ENCODE data around the gene PKDCC.

The PKDCC gene

GRCh38 chr2:42049221-42050009 is 1.6 kb downstream of the PKDCC start:
- Histone ChIP-seq H3K9me3 (ENCODE audit: control insufficient read depth in 5 of 5, low read length in 5 of 5) (no peaks in the 10 kb centered on the region), H3K27me3 (ENCODE audit: control insufficient read depth in 5 of 5, insufficient read depth in 4 of 5, low read length in 5 of 5) (no peaks in the 10 kb centered on the region), H3K27ac (ENCODE audit: low read depth, low read length) (peak overlapping the region; percentile 100), H3K9ac (ENCODE audit: low read length in 5 of 5) (peak overlapping the region; percentile 85 to 99 (median 95)), H3K4me3 (ENCODE audit: low read depth in 1 of 5, low read length in 5 of 5) (peak overlapping the region; percentile 85 to 99 (median 98)), H3K4me1 (ENCODE audit: control insufficient read depth in 5 of 5, insufficient read depth in 5 of 5, low read length in 5 of 5) (peaks cover 20 to 83% (median 79%) of the 10 kb centered on the region in 5 donors), H3K36me3 (ENCODE audit: control insufficient read depth in 5 of 5, insufficient read depth in 5 of 5, low read length in 5 of 5) (peaks cover 0 to 18% (median 15%) of the 10 kb centered on the region in 5 donors)

GRCh38 chr2:42050010-42050702 is 2.3 kb downstream of the PKDCC start:
- H3K4me3 ChIP-seq (ENCODE audit: low read depth in 1 of 5, low read length in 5 of 5): peak overlapping the region; percentile 85 to 99 (median 98)
- H3K4me1 ChIP-seq (ENCODE audit: control insufficient read depth in 5 of 5, insufficient read depth in 5 of 5, low read length in 5 of 5): peaks cover 24 to 87% (median 80%) of the 10 kb centered on the region in 5 donors

GRCh38 chr2:42050703-42051542 is 3.1 kb downstream of the PKDCC start:
- peaks cover 24 to 88% (median 79%) of the 10 kb centered on the region in 5 donors for H3K4me1 ChIP-seq (ENCODE audit: control insufficient read depth in 5 of 5, insufficient read depth in 5 of 5, low read length in 5 of 5)
- peak overlapping the region; percentile 85 to 99 (median 95) for H3K9ac ChIP-seq (ENCODE audit: low read length in 5 of 5)
- peak overlapping the region; percentile 100 for H3K27ac ChIP-seq (ENCODE audit: low read depth, low read length)
- no peaks in the 10 kb centered on the region for H3K27me3 ChIP-seq (ENCODE audit: control insufficient read depth in 5 of 5, insufficient read depth in 4 of 5, low read length in 5 of 5)
- peak overlapping the region; percentile 85 to 99 (median 98) for H3K4me3 ChIP-seq (ENCODE audit: low read depth in 1 of 5, low read length in 5 of 5)
- peaks cover 0 to 33% (median 30%) of the 10 kb centered on the region in 5 donors for H3K36me3 ChIP-seq (ENCODE audit: control insufficient read depth in 5 of 5, insufficient read depth in 5 of 5, low read length in 5 of 5)
- no peaks in the 10 kb centered on the region for H3K9me3 ChIP-seq (ENCODE audit: control insufficient read depth in 5 of 5, low read length in 5 of 5)

More at GRCh38 chr2:42050010-42050702, 2.3 kb downstream of the PKDCC start:
- Histone ChIP-seq H3K9me3 (ENCODE audit: control insufficient read depth in 5 of 5, low read length in 5 of 5) (no peaks in the 10 kb centered on the region), H3K27me3 (ENCODE audit: control insufficient read depth in 5 of 5, insufficient read depth in 4 of 5, low read length in 5 of 5) (no peaks in the 10 kb centered on the region), H3K9ac (ENCODE audit: low read length in 5 of 5) (peak overlapping the region; percentile 85 to 99 (median 95)), H3K27ac (ENCODE audit: low read depth, low read length) (peak overlapping the region; percentile 100), H3K36me3 (ENCODE audit: control insufficient read depth in 5 of 5, insufficient read depth in 5 of 5, low read length in 5 of 5) (peaks cover 0 to 25% (median 22%) of the 10 kb centered on the region in 5 donors)

- H3K9me3 ChIP-seq (ENCODE audit: control insufficient read depth in 5 of 5, low read length in 5 of 5): no peaks in the 10 kb centered on the region
- peaks cover 25 to 89% (median 78%) of the 10 kb centered on the region in 5 donors for H3K4me1 ChIP-seq (ENCODE audit: control insufficient read depth in 5 of 5, insufficient read depth in 5 of 5, low read length in 5 of 5)
- H3K4me3 ChIP-seq (ENCODE audit: low read depth in 1 of 5, low read length in 5 of 5): peak overlapping the region; percentile 70 to 99 (median 97)
Measured at GRCh38 chr2:42051543-42052235, 3.9 kb downstream of the PKDCC start.

GRCh38 chr2:42052702-42053481 is 5.1 kb downstream of the PKDCC start:
- H3K27me3 ChIP-seq (ENCODE audit: control insufficient read depth in 5 of 5, insufficient read depth in 4 of 5, low read length in 5 of 5): no peaks in the 10 kb centered on the region
- H3K27ac ChIP-seq (ENCODE audit: low read depth, low read length): peak overlapping the region; percentile 100
- H3K9me3 ChIP-seq (ENCODE audit: control insufficient read depth in 5 of 5, low read length in 5 of 5): no peaks in the 10 kb centered on the region
- peaks cover 4 to 53% (median 48%) of the 10 kb centered on the region in 5 donors for H3K36me3 ChIP-seq (ENCODE audit: control insufficient read depth in 5 of 5, insufficient read depth in 5 of 5, low read length in 5 of 5)
- peak overlapping the region in 4 of 5 donors; percentile 21 to 95 (median 67) for H3K9ac ChIP-seq (ENCODE audit: low read length in 5 of 5)
- H3K4me3 ChIP-seq (ENCODE audit: low read depth in 1 of 5, low read length in 5 of 5): peak overlapping the region in 4 of 5 donors; percentile 4 to 62 (median 28)
- H3K4me1 ChIP-seq (ENCODE audit: control insufficient read depth in 5 of 5, insufficient read depth in 5 of 5, low read length in 5 of 5): peaks cover 23 to 93% (median 82%) of the 10 kb centered on the region in 5 donors

More at GRCh38 chr2:42051543-42052235, 3.9 kb downstream of the PKDCC start:
- Histone ChIP-seq H3K27me3 (ENCODE audit: control insufficient read depth in 5 of 5, insufficient read depth in 4 of 5, low read length in 5 of 5) (no peaks in the 10 kb centered on the region), H3K36me3 (ENCODE audit: control insufficient read depth in 5 of 5, insufficient read depth in 5 of 5, low read length in 5 of 5) (peaks cover 2 to 41% (median 36%) of the 10 kb centered on the region in 5 donors), H3K27ac (ENCODE audit: low read depth, low read length) (peak overlapping the region; percentile 100), H3K9ac (ENCODE audit: low read length in 5 of 5) (peak overlapping the region; percentile 55 to 99 (median 95))

GRCh38 chr2:42053482-42053790 is 5.6 kb downstream of the PKDCC start:
- Histone ChIP-seq H3K9ac (ENCODE audit: low read length in 5 of 5) (peak overlapping the region in 2 of 5 donors; percentile 77 to 95), H3K4me3 (ENCODE audit: low read depth in 1 of 5, low read length in 5 of 5) (peak overlapping the region in 2 of 5 donors; percentile 39 to 62), H3K36me3 (ENCODE audit: control insufficient read depth in 5 of 5, insufficient read depth in 5 of 5, low read length in 5 of 5) (peaks cover 4 to 57% (median 51%) of the 10 kb centered on the region in 5 donors), H3K9me3 (ENCODE audit: control insufficient read depth in 5 of 5, low read length in 5 of 5) (no peaks in the 10 kb centered on the region), H3K27me3 (ENCODE audit: control insufficient read depth in 5 of 5, insufficient read depth in 4 of 5, low read length in 5 of 5) (no peaks in the 10 kb centered on the region), H3K4me1 (ENCODE audit: control insufficient read depth in 5 of 5, insufficient read depth in 5 of 5, low read length in 5 of 5) (peaks cover 23 to 94% (median 83%) of the 10 kb centered on the region in 5 donors), H3K27ac (ENCODE audit: low read depth, low read length) (peak overlapping the region; percentile 100)

GRCh38 chr2:42053791-42054701 is 6.2 kb downstream of the PKDCC start:
- Histone ChIP-seq H3K9ac (ENCODE audit: low read length in 5 of 5) (peak overlapping the region in 3 of 5 donors; percentile 33 to 77 (median 57)), H3K27ac (ENCODE audit: low read depth, low read length) (peak overlapping the region; percentile 100), H3K27me3 (ENCODE audit: control insufficient read depth in 5 of 5, insufficient read depth in 4 of 5, low read length in 5 of 5) (no peaks in the 10 kb centered on the region), H3K4me3 (ENCODE audit: low read depth in 1 of 5, low read length in 5 of 5) (peak overlapping the region in 1 of 5 donors; percentile 39), H3K36me3 (ENCODE audit: control insufficient read depth in 5 of 5, insufficient read depth in 5 of 5, low read length in 5 of 5) (peaks cover 4 to 63% (median 58%) of the 10 kb centered on the region in 5 donors), H3K9me3 (ENCODE audit: control insufficient read depth in 5 of 5, low read length in 5 of 5) (no peaks in the 10 kb centered on the region), H3K4me1 (ENCODE audit: control insufficient read depth in 5 of 5, insufficient read depth in 5 of 5, low read length in 5 of 5) (peaks cover 23 to 88% (median 80%) of the 10 kb centered on the region in 5 donors)
